ENCODE results near the gene HK1.
A peak's percentile ranks its signal among the peaks of the same experiment; 100 is the strongest.

Gene HK1

GRCh38 chr10:69387500-69387899, 109.2 kb downstream of the HK1 start:
- peak overlapping the region in 6 of 21 experiments; percentile 14 to 80 (median 37) for H3K27ac ChIP-seq
- no peak overlapping the region for H3K4me3 ChIP-seq

- Histone ChIP-seq H3K27ac (no peak overlapping the region), H3K4me3 (no peak overlapping the region)
Observed at GRCh38 chr10:69388488-69388887, 110.2 kb downstream of the HK1 start.

GRCh38 chr10:69389827-69390490, 111.7 kb downstream of the HK1 start:
- H3K4me3 ChIP-seq, result no peak overlapping the region
- peak overlapping the region in 10 of 21 experiments; percentile 3 to 54 (median 23) for H3K27ac ChIP-seq

- H3K27ac ChIP-seq, result peak overlapping the region in 4 of 21 experiments; percentile 0 to 32 (median 15)
- no peak overlapping the region for H3K4me3 ChIP-seq
Observed at GRCh38 chr10:69391158-69391557, 112.9 kb downstream of the HK1 start.

- Histone ChIP-seq H3K4me3 (no peak overlapping the region), H3K27ac (peak overlapping the region in 4 of 21 experiments; percentile 5 to 41 (median 36))
Observed at GRCh38 chr10:69392481-69393000, 114.2 kb downstream of the HK1 start.

GRCh38 chr10:69394020-69394419, 115.7 kb downstream of the HK1 start:
- H3K27ac ChIP-seq, result no peak overlapping the region

GRCh38 chr10:69397972-69398371, 119.7 kb downstream of the HK1 start:
- H3K27ac ChIP-seq, result no peak overlapping the region
- H3K4me3 ChIP-seq, result no peak overlapping the region

More at GRCh38 chr10:69394020-69394419, 115.7 kb downstream of the HK1 start:
- no peak overlapping the region for H3K4me3 ChIP-seq

- Histone ChIP-seq H3K27ac (no peak overlapping the region), H3K4me3 (no peak overlapping the region)
Observed at GRCh38 chr10:69398466-69398865, 120.2 kb downstream of the HK1 start.

- H3K4me3 ChIP-seq, result no peak overlapping the region
Observed at GRCh38 chr10:69400936-69401335, 122.6 kb downstream of the HK1 start.

GRCh38 chr10:69401416-69401815, 123.1 kb downstream of the HK1 start:
- H3K27ac ChIP-seq, result no peak overlapping the region
- no peak overlapping the region for H3K4me3 ChIP-seq

More at GRCh38 chr10:69400936-69401335, 122.6 kb downstream of the HK1 start:
- H3K27ac ChIP-seq, result no peak overlapping the region

- H3K27ac ChIP-seq, result no peak overlapping the region
- no peak overlapping the region for H3K4me3 ChIP-seq
Observed at GRCh38 chr10:69402386-69402785, 124.1 kb downstream of the HK1 start.

- H3K27ac ChIP-seq, result peak overlapping the region in 1 of 21 experiments; percentile 4
- no peak overlapping the region for H3K4me3 ChIP-seq
Observed at GRCh38 chr10:69403066-69403465, 124.8 kb downstream of the HK1 start.

GRCh38 chr10:69403519-69403918, 125.2 kb downstream of the HK1 start:
- Histone ChIP-seq H3K4me3 (no peak overlapping the region), H3K27ac (no peak overlapping the region)

- peak overlapping the region in 6 of 21 experiments; percentile 17 to 74 (median 46) for H3K27ac ChIP-seq
- H3K4me3 ChIP-seq, result no peak overlapping the region
Observed at GRCh38 chr10:69404786-69405185, 126.5 kb downstream of the HK1 start.

- H3K27ac ChIP-seq, result peak overlapping the region in 6 of 21 experiments; percentile 29 to 74 (median 57)
- no peak overlapping the region for H3K4me3 ChIP-seq
Observed at GRCh38 chr10:69405221-69405620, 126.9 kb downstream of the HK1 start.

- Histone ChIP-seq H3K27ac (peak overlapping the region in 10 of 21 experiments; percentile 12 to 74 (median 50)), H3K4me3 (no peak overlapping the region)
Observed at GRCh38 chr10:69406302-69406811, 128.1 kb downstream of the HK1 start.

GRCh38 chr10:69406816-69407580, 128.7 kb downstream of the HK1 start:
- peak overlapping the region in 10 of 21 experiments; percentile 6 to 74 (median 50) for H3K27ac ChIP-seq
- H3K4me3 ChIP-seq, result no peak overlapping the region

- Histone ChIP-seq H3K27ac (peak overlapping the region in 14 of 21 experiments; percentile 3 to 88 (median 50)), H3K4me3 (peak overlapping the region in 1 of 7 experiments; percentile 17)
Observed at GRCh38 chr10:69407621-69408301, 129.5 kb downstream of the HK1 start.

GRCh38 chr10:69408318-69409175, 130.3 kb downstream of the HK1 start:
- Histone ChIP-seq H3K27ac (peak overlapping the region; percentile 38 to 89 (median 78)), H3K4me3 (peak overlapping the region in 6 of 7 experiments; percentile 17 to 41 (median 24))
